Hematopoietic multipotent progenitor cell treated with erythropoietin and hydrocortisone succinate and interleukin-3 and kit ligand, for 17 days (in vitro differentiated cells): ENCODE measurements around the gene CFAP45.

Experiments
- DNase-seq: peaks from one replicate; pipeline ENCODE4 v3.0.0-alpha.2; 2015; ENCODE audit warnings: low spot score

CFAP45 gene

GRCh38 chr1:159936273-159936904 is 36.4 kb upstream of the CFAP45 start:
- peak; percentile 75 for DNase-seq

GRCh38 chr1:159935719-159936272 is 35.8 kb upstream of the CFAP45 start:
- no peak for DNase-seq

GRCh38 chr1:159935305-159935704 is 35.3 kb upstream of the CFAP45 start:
- DNase-seq, result no peak

GRCh38 chr1:159934136-159935039 is 34.4 kb upstream of the CFAP45 start:
- no peak for DNase-seq

GRCh38 chr1:159933347-159933746 is 33.4 kb upstream of the CFAP45 start:
- no peak for DNase-seq

- no peak for DNase-seq
These were observed 32.6 kb upstream of the CFAP45 start for GRCh38 chr1:159932296-159933285.

- no peak for DNase-seq
These were observed 31.8 kb upstream of the CFAP45 start for GRCh38 chr1:159931795-159932173.

GRCh38 chr1:159931101-159931794 is 31.3 kb upstream of the CFAP45 start:
- no peak for DNase-seq

- DNase-seq, result no peak
These were observed 30.7 kb upstream of the CFAP45 start for GRCh38 chr1:159930634-159931033.

GRCh38 chr1:159930216-159930615 is 30.3 kb upstream of the CFAP45 start:
- no peak for DNase-seq

- no peak for DNase-seq
These were observed 29.4 kb upstream of the CFAP45 start for GRCh38 chr1:159929155-159930051.

GRCh38 chr1:159928491-159929050 is 28.6 kb upstream of the CFAP45 start:
- DNase-seq, result no peak

GRCh38 chr1:159927849-159928431 is 28.0 kb upstream of the CFAP45 start:
- no peak for DNase-seq

GRCh38 chr1:159927211-159927848 is 27.4 kb upstream of the CFAP45 start:
- no peak for DNase-seq

- no peak for DNase-seq
These were observed 25.7 kb upstream of the CFAP45 start for GRCh38 chr1:159925719-159926078.

- peak; percentile 78 for DNase-seq
These were observed 25.1 kb upstream of the CFAP45 start, which contains the start of gene TAGLN2 for GRCh38 chr1:159924791-159925718. TSS of gene TAGLN2 (minus strand) at chr1:159925507. CDS start at chr1:159920509, 4,998 bp downstream.

GRCh38 chr1:159924025-159924790 is 24.2 kb upstream of the CFAP45 start:
- DNase-seq, result peak; percentile 63
